Stimulated activated CD4-positive, alpha-beta T cell treated with anti-CD3 and anti-CD28 coated beads, Interleukin-1b, Interleukin-23, amount 100 ng/mL, for 48 hours (primary cell): Measurements from ENCODE around the gene TXNRD3.
"Not testable (repeated sequence)": the region's sequence is repeated elsewhere in the genome, so short reads cannot be mapped to it uniquely, and the experiment has no call there.

Source experiments
- DNase-seq: peaks from one replicate; pipeline ENCODE4 v3.0.0-alpha.2; 2020

TXNRD3 gene

DNA sequence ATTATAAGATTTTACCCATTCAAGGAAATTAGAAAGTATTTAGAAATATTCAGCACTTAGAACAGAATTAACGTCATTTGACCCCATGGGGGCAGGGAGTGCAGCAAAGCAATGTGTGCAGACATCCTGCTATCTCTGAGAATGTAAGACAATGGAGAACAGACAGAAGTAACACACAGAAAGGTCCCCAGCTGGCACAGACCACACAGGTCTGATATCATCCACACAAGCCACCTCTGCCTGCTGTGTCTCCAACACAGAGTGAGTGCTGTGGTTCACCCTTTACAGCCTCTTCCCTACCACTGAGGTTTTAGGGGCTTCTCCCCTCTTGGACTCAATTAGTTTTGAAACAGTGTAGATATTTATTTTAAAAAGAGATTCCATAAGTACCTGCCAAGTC, 16.1 kb downstream of the TXNRD3 start:
- DNase-seq, result no peak

GRCh38 chr3:126636436-126636835, 18.5 kb downstream of the TXNRD3 start:
- DNase-seq, result no peak

DNA sequence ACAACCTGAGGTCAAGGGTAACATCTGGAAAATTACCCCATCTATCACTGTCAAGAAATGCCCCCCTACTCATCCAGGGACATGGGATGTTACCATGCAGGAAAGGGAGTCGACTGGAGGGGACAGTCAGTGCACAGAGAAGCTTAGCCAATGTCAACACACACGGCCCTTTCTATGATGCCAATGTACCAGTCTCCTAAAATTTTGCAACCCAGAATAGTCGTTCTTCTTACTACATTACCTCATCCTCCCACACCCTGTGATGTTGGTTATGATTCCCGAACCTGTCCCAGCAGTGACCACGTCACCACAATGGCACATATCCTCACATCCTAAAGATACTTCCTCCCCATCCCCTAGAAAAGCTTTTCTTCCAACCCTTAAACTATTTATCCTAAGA, 20.1 kb downstream of the TXNRD3 start:
- DNase-seq, result no peak

DNA sequence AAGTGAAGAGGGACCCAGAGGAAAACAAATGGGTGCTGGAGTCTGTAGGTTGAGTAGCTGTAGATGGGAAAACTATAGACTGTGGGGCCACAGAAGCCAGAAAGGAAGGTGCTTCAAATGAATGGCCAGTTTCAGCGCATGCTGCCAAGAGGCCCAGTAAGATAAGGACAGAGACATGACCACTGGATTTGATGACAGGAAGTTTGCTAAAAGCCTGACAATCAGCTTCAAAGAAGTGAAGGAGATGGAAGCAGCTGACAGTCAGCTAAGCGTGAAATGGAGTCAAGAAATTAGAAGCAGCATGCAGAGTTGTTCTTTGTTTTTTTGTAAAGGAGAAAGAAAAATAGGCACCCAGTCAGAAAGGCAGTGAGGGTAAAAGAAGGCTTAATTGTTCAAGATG, 24.9 kb downstream of the TXNRD3 start:
- DNase-seq, result no peak

- DNase-seq, result not testable (repeated sequence)
These were observed 29.2 kb downstream of the TXNRD3 start for GRCh38 chr3:126625735-126626134.

- no peak for DNase-seq
These were observed 32.2 kb downstream of the TXNRD3 start for GRCh38 chr3:126622694-126623093.

GRCh38 chr3:126621627-126622345, 33.1 kb downstream of the TXNRD3 start:
- no peak for DNase-seq

GRCh38 chr3:126621171-126621570, 33.8 kb downstream of the TXNRD3 start:
- no peak for DNase-seq

DNA sequence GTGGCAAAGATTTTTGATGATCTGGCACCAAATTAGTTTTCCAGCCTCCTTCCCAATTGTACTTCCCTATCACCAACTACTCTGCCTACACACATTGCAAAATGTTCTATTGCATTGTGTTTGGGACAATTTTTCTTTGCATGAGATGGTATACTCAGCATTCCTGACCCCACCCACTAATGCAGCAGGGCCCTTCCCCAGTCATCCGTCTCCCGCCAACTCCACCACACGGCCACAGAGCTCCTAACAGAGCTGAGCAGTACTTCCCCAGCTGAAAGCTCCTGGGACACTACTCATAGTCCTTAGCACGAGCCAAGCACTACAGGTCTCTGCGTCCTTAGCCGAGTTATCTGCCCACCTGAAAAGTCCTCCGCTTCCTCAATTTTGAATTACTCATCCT, 34.2 kb downstream of the TXNRD3 start:
- DNase-seq, result no peak

GRCh38 chr3:126618760-126619159, 36.2 kb downstream of the TXNRD3 start:
- no peak for DNase-seq

DNA sequence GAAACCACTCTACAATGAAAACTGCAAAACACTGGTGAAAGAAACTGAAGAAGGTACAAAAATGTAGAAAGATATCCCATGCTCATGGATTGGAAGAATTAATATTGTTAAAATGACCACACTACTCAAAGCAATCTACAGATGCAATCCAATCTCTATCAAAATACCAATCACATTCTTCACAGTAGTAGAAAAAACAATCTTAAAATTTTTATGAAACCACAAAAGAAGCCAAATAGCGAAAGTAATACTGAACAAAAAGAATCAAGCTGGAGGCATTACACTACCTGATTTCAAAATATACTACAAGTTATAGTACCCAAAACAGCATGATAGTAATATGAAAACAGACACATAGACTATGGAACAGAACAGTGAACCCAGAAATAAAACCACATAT, 36.9 kb downstream of the TXNRD3 start:
- no peak for DNase-seq

GRCh38 chr3:126617571-126617970, 37.4 kb downstream of the TXNRD3 start:
- DNase-seq, result no peak

DNA sequence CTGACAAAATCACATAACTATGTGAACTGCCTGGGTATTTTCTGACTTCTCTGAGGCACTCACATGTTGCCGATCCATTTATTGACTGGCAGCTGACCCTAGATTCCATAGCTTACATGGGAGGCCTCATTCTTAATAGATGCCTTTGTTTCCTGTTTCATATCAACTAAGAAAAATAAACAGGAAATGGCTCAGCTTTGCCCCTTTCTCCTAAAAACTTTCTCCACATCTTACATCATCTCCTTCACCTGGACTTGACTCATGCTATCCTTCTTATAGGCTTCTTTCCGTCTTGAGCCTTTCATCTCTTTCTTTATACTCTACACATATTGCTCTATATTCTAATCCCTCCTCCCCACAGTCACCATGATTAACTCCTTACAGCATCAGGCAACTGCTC, 38.0 kb downstream of the TXNRD3 start:
- DNase-seq, result no peak

- DNase-seq, result no peak
These were observed 41.3 kb downstream of the TXNRD3 start for GRCh38 chr3:126613479-126614188.

GRCh38 chr3:126612479-126613205, 42.3 kb downstream of the TXNRD3 start:
- DNase-seq, result no peak

GRCh38 chr3:126609909-126610308, 45.0 kb downstream of the TXNRD3 start:
- DNase-seq, result no peak

DNA sequence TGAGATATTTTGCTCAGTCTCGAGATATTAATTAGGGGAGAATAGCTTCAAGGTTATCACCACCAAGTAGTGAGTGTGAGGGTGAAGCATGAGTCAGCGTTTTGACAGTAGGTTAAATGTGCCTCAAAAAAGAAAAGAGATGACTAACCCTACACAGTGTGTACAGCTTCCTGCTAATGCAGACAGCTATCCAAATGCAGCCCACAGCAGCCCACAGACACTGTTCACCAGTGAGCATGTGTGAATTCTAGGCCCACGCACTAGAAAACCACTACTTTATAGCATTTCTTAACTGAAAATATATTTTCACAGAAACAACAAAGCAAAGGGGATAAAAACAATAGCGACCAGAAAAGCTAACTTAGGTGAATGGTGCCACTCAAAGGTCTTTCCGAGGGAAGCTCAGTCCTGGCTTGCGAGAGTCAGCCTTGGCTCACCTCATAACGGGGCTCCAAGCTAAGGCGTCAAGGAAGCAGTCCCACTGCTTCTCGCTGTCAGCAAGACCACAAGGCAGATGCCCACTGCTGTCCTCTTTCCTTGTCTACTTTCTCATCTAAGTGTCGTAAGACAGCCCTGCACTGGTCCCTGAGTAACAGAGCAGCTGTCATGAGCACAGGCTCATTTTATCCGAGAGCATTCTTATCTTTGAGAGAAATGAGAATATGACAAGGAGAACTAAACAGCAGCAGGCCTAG, 47.6 kb downstream of the TXNRD3 start:
- DNase-seq, result peak; percentile 17

- no peak for DNase-seq
These were observed 48.9 kb downstream of the TXNRD3 start for GRCh38 chr3:126606001-126606400.

GRCh38 chr3:126604691-126605090, 50.2 kb downstream of the TXNRD3 start:
- DNase-seq, result no peak

GRCh38 chr3:126599101-126599500, 55.8 kb downstream of the TXNRD3 start:
- DNase-seq, result no peak

DNA sequence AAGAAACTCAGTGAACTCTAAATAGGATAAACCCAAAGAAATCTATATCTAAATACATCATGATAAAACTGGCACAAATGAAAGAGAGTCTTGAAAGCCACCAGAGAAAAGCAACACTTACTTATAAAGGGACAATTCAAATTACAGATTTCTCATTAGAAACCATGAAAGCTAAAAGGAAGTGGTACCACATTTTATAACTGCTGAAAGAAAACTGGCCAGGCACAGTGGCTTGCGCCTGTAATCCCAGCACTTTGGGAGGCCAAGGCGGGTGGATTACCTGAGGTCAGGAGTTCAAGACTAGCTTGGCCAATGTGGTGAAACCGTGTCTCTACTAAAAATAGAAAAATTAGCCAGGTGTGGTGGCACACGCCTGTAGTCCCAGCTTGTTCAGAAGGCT, 59.4 kb downstream of the TXNRD3 start:
- not testable (repeated sequence) for DNase-seq

DNA sequence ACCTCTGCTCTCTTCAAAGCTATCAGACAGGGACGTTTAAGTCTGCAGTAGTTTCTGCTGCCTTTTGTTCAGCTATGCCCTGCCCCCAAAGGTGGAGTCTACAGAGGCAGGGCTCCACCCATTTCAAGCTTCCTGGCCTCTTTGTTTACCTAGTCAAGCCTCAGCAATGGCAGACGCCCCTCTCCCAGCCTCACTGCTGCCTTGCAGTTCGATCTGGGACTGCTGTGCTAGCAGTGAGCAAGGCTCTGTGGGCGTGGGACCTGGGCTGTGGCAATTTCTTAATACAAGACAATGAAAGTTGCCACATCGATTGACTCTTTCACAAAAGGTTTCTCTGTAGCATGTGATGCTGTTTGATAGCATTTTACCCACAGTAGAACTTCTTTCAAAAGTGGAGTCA, 63.4 kb downstream of the TXNRD3 start:
- DNase-seq, result not testable (repeated sequence)

DNA sequence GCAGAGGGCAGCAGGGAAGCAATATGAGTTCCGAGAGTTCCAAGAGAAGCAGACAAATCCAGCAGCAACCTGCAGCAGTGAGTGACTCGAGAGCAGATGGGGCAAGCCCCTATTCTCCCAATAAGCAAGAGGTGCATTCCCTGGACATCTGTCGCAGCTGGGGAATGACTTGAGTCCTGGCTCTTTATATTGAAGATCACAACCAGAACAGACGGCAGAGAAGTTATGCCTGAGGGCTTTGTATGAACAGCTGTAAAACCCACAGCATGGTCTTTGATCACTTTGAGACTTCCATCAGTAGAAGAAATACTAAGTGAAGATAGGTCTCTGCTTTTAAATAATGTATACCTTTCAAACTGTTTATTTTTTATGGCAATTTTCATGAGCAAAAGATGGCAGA, 72.6 kb downstream of the TXNRD3 start:
- no peak for DNase-seq
